ENCODE data around the gene NOL9. TPM values are rescaled to one million over a fixed set of nuclear protein-coding genes. Genes with fewer than 3 reads are reported as not detected.

The NOL9 gene
- total RNA-seq, 6 experiments from 2014 or later = 8.9 to 13.1 (median 10.7) TPM

DNA sequence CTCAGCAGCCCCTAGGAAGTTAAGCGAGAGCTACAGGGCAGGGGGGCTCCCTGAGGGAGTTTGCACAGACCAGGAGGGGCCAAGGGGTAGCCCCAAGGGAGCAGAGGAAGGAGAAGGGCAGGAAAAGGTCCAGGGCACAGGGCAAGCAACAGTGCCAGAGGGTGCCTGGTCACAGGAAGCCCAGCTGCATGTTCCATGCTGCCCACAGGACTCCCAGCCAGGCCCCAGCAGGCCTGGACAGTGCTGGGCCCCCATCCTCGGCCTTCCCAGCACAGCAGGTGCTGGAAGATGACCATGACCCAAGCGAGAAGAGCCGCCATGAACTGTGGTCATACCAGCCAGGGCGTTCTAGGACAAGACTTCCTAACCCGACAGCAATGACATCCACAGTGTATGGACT is 37.3 kb upstream of the NOL9 start:
- Histone ChIP-seq H3K4me3 (no peak overlapping the region), H3K4me1 (peaks cover 0 to 5% (median 0%) of the 10 kb centered on the region in 4 donors), H3K9me3 (no peaks in the 10 kb centered on the region), H3K27me3 (no peaks in the 10 kb centered on the region), H3K36me3 (peaks cover 0 to 81% (median 41%) of the 10 kb centered on the region in 4 donors), H3K27ac (no peak overlapping the region)
- DNase-seq = no peak
- ATAC-seq = peak in 1 of 4 donors; percentile 1
- 80% methylated on average over 1 of the region's 6 CpGs for WGBS (ENCODE audit: insufficient coverage, low coverage, low lambda C conversion rate, missing lambda C conversion rate)
- intact Hi-C loops (cut with DNase I) = no loop called here
- TF ChIP-seq, protein P1, sequence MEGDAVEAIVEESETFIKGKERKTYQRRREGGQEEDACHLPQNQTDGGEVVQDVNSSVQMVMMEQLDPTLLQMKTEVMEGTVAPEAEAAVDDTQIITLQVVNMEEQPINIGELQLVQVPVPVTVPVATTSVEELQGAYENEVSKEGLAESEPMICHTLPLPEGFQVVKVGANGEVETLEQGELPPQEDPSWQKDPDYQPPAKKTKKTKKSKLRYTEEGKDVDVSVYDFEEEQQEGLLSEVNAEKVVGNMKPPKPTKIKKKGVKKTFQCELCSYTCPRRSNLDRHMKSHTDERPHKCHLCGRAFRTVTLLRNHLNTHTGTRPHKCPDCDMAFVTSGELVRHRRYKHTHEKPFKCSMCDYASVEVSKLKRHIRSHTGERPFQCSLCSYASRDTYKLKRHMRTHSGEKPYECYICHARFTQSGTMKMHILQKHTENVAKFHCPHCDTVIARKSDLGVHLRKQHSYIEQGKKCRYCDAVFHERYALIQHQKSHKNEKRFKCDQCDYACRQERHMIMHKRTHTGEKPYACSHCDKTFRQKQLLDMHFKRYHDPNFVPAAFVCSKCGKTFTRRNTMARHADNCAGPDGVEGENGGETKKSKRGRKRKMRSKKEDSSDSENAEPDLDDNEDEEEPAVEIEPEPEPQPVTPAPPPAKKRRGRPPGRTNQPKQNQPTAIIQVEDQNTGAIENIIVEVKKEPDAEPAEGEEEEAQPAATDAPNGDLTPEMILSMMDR (IDR thresholded peaks at IDR 0.05) = no peak
- TF ChIP-seq POLR2A (IDR thresholded peaks at IDR 0.05) = no peak

- WGBS (ENCODE audit: insufficient coverage, low coverage, low lambda C conversion rate, missing lambda C conversion rate) = no CpG with 5 or more reads among the region's 13 CpGs
- TF ChIP-seq, protein P1 (IDR thresholded peaks at IDR 0.05) = no peak
- TF ChIP-seq POLR2A (IDR thresholded peaks at IDR 0.05) = no peak
- ATAC-seq (peak in 3 of 4 donors; percentile 1 to 6 (median 6)), DNase-seq (no peak)
- no peaks in the 10 kb centered on the region for H3K27me3 ChIP-seq
- no peak overlapping the region for H3K4me3 ChIP-seq
- no peak overlapping the region for H3K27ac ChIP-seq
- intact Hi-C loops (cut with DNase I) = no loop called here
- no peaks in the 10 kb centered on the region for H3K9me3 ChIP-seq
- H3K4me1 ChIP-seq = peaks cover 0 to under 1% (median 0%) of the 10 kb centered on the region in 4 donors
- peaks cover 0 to 77% (median 37%) of the 10 kb centered on the region in 4 donors for H3K36me3 ChIP-seq
Observed at GRCh38 chr1:6591222-6591621, 36.9 kb upstream of the NOL9 start.

DNA sequence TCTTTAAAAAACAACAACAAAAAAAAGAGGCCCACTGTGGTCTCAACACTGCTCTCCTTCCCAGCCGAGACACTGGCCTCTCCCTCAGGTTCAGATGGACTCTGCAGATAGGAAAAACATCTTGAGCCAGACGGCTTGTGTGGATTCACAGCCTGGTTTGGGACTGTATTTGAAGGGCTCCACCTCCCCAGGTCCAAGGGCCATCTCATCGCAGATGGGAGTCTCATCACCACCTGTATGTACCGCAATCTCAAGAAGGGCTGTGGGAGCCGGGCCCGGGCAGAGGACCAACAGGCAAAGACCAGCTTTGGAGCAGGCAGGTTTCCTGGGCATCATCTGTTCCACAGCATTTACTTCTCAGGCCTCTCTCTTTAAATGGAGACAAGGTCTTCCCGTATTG is 35.7 kb upstream of the NOL9 start:
- DNase-seq (no peak), ATAC-seq (no peak)
- no peaks in the 10 kb centered on the region for H3K4me1 ChIP-seq
- no peak overlapping the region for H3K27ac ChIP-seq
- no peak overlapping the region for H3K4me3 ChIP-seq
- no peaks in the 10 kb centered on the region for H3K9me3 ChIP-seq
- no peak for TF ChIP-seq POLR2A (IDR thresholded peaks at IDR 0.05)
- TF ChIP-seq, protein P1 (IDR thresholded peaks at IDR 0.05) = no peak
- 59% methylated on average over 3 of the region's 7 CpGs for WGBS (ENCODE audit: insufficient coverage, low coverage, low lambda C conversion rate, missing lambda C conversion rate)
- no peaks in the 10 kb centered on the region for H3K27me3 ChIP-seq
- intact Hi-C loops (cut with DNase I) = no loop called here
- peaks cover 0 to 65% (median 27%) of the 10 kb centered on the region in 4 donors for H3K36me3 ChIP-seq

GRCh38 chr1:6588893-6589520 is 34.7 kb upstream of the NOL9 start:
- 67% methylated on average over 1 of the region's 24 CpGs for WGBS (ENCODE audit: insufficient coverage, low coverage, low lambda C conversion rate, missing lambda C conversion rate)
- H3K27ac ChIP-seq = no peak overlapping the region
- H3K4me1 ChIP-seq = no peaks in the 10 kb centered on the region
- peaks cover 0 to 55% (median 20%) of the 10 kb centered on the region in 4 donors for H3K36me3 ChIP-seq
- no peaks in the 10 kb centered on the region for H3K9me3 ChIP-seq
- peak in 1 of 4 donors; percentile 1 for ATAC-seq
- TF ChIP-seq, protein P1 (IDR thresholded peaks at IDR 0.05) = no peak
- no peak for TF ChIP-seq POLR2A (IDR thresholded peaks at IDR 0.05)
- no peaks in the 10 kb centered on the region for H3K27me3 ChIP-seq
- no peak for DNase-seq
- H3K4me3 ChIP-seq = no peak overlapping the region
- intact Hi-C loops (cut with DNase I) = no loop called here

Measured in right lobe of liver (tissue), 6 donors.